Right renal cortex interstitium (tissue), 3 donors: ENCODE data around the gene PCBD1. TPM values are rescaled to one million over a fixed set of nuclear protein-coding genes. Genes with fewer than 3 reads are reported as not detected.

Source experiments
- DNase-seq, 3 donors: peaks; one replicate each; pipeline ENCODE4 v3.0.0-alpha.2; 2013; ENCODE audit warnings: low read depth in 3 of 3, low spot score in 2 of 3
- polyA plus RNA-seq, 3 donors: library from polyadenylated mRNA; unstranded; fragments of 120-200 nt; gene quantifications; one replicate each; pipeline ENCODE4 v1.2.1, GENCODE V29; 2013; ENCODE audit not compliant: insufficient read length in 3 of 3

The PCBD1 gene
- polyA plus RNA-seq, 3 donors = 116 to 132 (median 129) TPM

DNA sequence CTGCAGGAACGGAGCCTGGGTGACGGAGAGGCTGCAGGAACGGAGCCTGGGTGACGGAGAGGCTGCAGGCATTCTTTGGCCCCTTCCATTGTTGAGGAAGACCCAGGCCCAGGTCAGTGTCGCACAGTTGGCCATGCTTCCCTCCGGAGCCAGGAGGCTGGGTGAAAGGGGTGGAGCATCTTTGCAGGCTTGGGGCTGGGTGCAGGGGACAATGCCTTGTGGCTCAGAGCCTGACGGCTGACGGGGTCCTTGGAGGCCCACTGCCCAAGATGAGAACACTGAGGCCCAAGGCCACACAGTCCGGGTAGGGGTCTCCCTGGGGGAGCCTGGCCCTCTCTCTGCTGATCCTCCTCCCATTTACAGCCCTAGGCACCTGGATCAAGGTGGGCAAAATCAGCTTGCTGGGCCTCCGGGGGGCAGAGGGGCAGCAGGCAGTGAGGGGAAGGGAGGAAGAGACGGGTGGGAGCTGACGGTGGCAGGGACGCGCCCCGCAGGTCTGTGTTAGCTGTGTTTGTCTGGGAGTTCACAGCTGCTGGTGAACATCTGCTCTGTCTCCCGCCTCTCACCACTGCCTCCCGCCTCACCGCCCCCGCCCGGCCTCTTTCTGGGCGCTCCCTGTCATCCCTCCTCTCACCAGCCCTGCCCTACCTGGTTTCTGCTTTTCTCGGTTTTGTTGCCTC lies 30.6 kb upstream of the PCBD1 start:
- no peak for DNase-seq

DNA sequence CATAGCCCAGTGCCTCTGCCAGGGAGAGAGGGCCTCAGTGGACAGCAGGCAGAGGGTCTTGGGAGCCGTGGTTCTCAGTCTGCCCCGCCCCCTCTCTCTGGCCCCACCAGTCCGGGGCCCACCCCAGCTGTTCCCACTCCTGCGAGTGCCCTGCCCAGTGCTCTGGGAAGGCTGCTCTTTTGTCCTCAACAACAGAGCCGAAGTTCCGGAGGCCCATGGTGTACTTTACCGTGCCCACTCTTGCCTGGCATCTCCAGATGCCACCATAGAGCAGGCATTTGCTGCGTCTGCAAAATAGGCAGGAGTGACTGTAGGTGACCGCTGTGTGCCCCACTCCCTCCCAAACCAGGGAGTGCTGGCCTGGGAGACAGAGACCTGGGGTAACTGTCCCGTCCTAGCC lies 29.3 kb upstream of the PCBD1 start:
- no peak for DNase-seq

GRCh38 chr10:70917226-70917625 lies 28.9 kb upstream of the PCBD1 start:
- DNase-seq = no peak

DNA sequence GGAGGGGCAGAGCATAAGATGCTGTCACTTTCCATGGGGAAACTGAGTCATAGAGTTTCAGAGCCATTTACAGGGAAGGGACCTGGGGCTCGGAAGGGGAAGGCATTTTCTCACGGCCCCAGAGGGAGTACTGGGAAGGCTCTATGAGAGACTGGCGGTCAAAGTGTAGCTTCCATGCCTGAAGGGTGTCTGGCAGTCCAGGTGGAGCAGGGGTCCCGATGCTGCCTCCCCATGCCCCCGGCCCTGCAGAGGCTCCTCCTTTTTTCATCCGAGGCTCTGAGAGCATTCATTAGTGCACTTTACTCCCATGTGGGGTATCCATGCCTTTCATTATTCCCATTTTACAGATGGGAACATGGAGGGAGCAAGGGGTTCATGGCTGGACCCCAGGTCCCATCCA lies 27.9 kb upstream of the PCBD1 start:
- DNase-seq = no peak

DNA sequence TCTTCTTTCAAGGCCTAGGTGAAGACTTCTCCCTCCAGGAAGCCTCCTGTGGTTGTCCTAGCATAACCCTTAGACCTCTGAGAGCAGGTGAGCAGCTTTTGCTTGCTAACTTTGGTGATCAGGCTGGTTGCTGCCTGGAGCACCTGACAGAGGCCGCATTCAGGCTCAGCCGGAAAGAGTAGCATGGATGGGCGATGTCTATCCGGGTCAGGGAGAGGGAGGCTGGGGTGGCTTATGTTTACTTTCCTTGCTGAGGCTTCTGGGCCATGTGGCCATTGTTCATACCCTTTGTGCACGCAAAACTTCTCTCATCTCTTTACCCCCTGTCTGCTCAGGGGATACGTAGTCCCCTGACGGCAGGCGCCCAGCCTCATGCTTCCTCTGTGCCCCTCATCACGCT lies 27.4 kb upstream of the PCBD1 start:
- DNase-seq = no peak

GRCh38 chr10:70915206-70915605 lies 26.8 kb upstream of the PCBD1 start:
- DNase-seq = no peak

DNA sequence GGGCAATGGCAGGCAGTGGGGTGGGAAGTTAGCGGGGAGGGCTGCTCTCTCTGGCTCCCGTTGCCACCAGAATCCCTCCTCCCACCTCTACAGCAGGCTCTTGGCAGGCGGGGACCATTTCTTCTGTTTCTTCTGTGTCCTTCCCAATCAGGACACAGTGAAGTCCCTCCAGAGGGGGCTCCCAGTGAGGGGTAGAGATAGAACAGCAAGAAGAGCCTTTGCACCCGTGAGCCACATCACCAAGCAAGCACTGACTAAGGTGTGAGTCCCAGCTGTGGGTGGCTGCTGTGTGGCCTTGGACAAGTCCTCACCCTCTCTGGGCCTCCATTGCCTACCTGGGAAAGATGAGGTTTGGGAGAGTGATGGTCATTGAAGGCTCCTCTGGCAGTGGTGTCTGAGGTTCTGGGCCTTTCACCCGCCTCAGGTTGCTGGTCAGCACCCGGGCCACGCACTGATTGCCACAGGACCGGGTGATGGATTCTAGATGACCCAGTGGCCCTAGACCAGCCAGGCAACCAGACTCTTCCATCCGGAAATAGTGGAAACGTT lies 26.0 kb upstream of the PCBD1 start:
- DNase-seq = no peak

- no peak for DNase-seq
Observed at GRCh38 chr10:70913893-70914240, 25.5 kb upstream of the PCBD1 start.

- no peak for DNase-seq
Observed at GRCh38 chr10:70913191-70913892, 25.0 kb upstream of the PCBD1 start.

DNA sequence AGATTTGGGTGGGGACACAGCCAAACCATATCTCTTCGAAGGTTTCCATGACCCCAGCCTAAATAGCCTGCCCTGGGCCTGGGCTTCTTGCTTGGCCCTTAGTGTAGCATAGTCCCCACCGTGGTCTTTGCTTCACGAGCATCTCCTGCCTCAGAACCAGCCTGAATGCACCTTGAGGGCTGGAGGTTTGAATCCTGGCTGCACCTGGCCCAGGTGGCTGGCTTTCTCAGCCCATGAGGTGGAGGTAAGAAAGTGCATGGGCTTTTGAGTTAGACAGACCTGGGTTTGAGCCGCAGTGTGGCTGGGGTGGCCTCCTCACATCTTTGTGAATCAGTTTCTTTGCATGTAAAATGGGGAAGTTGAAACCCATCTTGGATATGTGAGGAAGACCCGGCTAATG lies 24.2 kb upstream of the PCBD1 start:
- DNase-seq = no peak

DNA sequence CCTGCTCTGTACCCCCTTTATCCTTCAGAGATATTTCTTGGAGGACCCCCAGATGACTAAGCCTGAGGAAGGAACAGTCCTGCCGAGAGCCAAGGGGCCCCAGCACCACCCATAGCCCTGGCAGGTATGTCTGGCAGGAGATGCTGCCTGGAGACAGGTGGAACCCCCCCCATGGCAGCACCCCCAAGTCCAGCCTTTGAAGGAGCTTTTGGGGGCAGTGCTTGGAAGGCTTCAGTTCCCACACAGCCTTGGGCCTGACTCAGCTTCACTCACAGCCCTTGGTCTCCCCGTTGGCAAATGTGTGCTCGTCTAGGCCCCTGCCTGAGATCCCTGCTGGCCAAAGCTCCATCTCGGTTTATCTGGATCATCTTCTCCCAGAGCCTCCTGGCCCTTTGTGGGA lies 23.0 kb upstream of the PCBD1 start:
- no peak for DNase-seq

- DNase-seq = no peak
Observed at GRCh38 chr10:70910486-70911341, 22.3 kb upstream of the PCBD1 start.

DNA sequence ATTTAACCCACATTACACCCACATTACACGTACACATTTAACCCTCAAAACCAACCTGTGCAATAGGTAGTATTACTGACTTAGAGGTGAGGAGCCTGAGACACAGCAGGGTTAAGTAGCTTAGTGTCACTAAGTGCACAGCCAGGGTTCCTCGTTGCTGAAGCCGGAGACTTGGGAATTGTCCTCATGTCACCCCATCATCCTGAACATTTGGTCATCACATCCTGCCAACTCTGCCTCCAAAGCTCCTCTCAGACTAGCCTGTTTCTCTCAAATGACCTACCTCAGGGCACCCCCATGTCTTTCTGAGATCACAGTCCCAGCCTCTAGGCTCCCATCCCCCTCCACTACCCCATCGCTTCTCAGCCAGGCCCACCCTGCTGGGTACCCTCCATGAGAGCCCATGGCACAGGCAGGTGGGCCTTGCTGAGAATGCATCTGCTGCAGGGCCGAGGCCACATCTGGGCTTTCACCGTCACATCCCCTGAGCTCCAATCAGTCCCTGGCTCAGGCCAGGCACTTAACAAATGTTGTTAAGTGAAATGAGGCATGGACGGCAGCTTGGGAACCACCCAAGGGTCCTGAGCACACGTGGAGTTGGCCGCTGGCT lies 21.1 kb upstream of the PCBD1 start:
- DNase-seq = no peak

- no peak for DNase-seq
Observed at GRCh38 chr10:70908406-70909296, 20.3 kb upstream of the PCBD1 start.

- DNase-seq = no peak
Observed at GRCh38 chr10:70907637-70908405, 19.5 kb upstream of the PCBD1 start.

DNA sequence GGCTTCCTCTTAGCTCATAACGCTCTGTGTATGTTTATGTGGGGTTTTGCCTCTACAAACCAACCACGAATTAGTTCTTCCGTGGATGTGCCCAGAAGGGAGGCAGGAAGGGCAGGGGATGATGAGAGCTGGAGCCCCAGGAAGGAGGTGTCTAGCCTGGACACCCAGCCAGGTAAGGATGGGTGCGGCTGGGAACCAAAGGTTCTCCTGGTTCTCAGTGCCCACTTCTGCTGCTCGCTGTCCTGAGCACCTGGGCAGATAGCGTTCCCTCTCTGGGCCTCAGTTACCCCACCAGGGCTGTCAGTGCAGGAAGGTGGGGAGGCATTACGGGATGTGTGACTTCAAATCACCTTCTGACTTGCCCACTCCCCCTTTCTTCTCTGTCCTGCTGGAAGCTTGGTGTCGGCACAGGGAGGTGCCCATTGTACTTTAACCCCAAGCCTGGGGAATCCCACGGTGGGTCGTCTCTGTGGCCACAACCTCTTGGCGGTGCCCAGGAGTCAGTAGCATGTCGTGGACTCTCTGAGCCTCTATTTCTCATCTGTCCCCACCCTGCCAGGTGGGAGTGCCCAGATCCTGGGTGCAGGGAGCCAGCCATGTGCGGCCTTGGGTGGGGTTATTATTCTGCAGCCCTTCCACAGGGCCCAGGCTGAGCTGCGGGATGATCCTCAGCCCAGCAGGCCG lies 18.7 kb upstream of the PCBD1 start:
- no peak for DNase-seq

DNA sequence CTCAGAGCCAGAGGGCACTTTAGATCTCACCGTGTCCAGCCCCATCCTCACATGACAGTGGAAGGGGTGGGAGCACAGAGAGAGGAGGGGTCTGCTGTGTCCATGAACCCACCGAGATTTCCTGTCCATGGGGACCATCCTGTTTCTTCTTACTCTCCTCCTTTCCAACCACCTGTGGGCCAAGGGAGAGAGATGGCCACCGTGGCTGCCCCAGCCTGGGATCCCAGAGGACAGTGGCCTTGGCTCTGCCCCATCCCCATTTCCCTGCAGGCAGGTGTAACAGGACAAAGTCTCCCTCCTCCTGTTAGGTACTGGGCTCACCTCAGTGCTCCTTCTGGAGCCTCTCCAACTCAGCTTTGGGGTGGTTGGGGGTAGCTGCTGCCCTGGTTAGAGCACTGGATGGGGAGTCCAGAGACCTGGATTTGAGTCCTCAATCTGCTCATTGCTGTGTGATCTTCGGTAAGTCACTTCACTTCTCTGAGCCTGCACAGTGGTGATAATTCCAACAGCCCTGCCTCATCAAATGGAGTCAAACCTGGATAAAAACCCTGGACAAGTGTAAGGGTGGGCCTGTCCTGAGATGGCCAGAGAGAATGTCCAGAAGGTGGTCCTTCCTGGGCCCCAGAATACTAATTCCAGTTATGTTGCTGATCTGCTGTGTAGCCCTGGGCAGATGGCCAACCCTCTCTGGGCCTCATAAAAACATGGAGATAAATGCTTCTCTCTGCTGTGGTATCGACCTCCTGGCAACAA lies 17.8 kb upstream of the PCBD1 start:
- DNase-seq = no peak
